ENCODE results near the gene NPNT.

NPNT gene

GRCh38 chr4:105937759-105938158, 42.5 kb downstream of the NPNT start:
- no peak for TF ChIP-seq REST (IDR thresholded peaks at IDR 0.05; ENCODE audit: insufficient read depth in 1 of 2, low read depth in 2 of 2, low read length in 2 of 2)
- no peak for TF ChIP-seq POLR2AphosphoS5 (IDR thresholded peaks at IDR 0.05; ENCODE audit: low read depth, low read length)
- TF ChIP-seq SIN3A (IDR thresholded peaks at IDR 0.05; ENCODE audit: borderline replicate concordance, insufficient read depth, low read length), result no peak
- no peak for TF ChIP-seq TAF1 (IDR thresholded peaks at IDR 0.05; ENCODE audit: borderline replicate concordance, insufficient read depth, low read length)

GRCh38 chr4:105943234-105943633, 48.0 kb downstream of the NPNT start:
- TF ChIP-seq POLR2AphosphoS5 (IDR thresholded peaks at IDR 0.05; ENCODE audit: low read depth, low read length), result no peak
- TF ChIP-seq REST (IDR thresholded peaks at IDR 0.05; ENCODE audit: insufficient read depth in 1 of 2, low read depth in 2 of 2, low read length in 2 of 2), result peak in 1 of 2 experiments; percentile 67; a peak in 2 of 4 replicates

GRCh38 chr4:105944540-105944939, 49.3 kb downstream of the NPNT start:
- TF ChIP-seq TAF1 (IDR thresholded peaks at IDR 0.05; ENCODE audit: borderline replicate concordance, insufficient read depth, low read length), result no peak
- TF ChIP-seq SIN3A (IDR thresholded peaks at IDR 0.05; ENCODE audit: borderline replicate concordance, insufficient read depth, low read length), result no peak
- no peak for TF ChIP-seq POLR2AphosphoS5 (IDR thresholded peaks at IDR 0.05; ENCODE audit: low read depth, low read length)
- TF ChIP-seq FOXP2 (optimal IDR thresholded peaks at IDR 0.05; ENCODE audit: borderline replicate concordance, extremely low read depth, extremely low read length, insufficient read depth), result no peak
- no peak for TF ChIP-seq REST (IDR thresholded peaks at IDR 0.05; ENCODE audit: insufficient read depth in 1 of 2, low read depth in 2 of 2, low read length in 2 of 2)

- no peak for TF ChIP-seq FOXP2 (optimal IDR thresholded peaks at IDR 0.05; ENCODE audit: borderline replicate concordance, extremely low read depth, extremely low read length, insufficient read depth)
- no peak for TF ChIP-seq SIN3A (IDR thresholded peaks at IDR 0.05; ENCODE audit: borderline replicate concordance, insufficient read depth, low read length)
Observed at GRCh38 chr4:105946771-105947170, 51.5 kb downstream of the NPNT start.

GRCh38 chr4:105950701-105951100, 55.4 kb downstream of the NPNT start:
- TF ChIP-seq FOXP2 (optimal IDR thresholded peaks at IDR 0.05; ENCODE audit: borderline replicate concordance, extremely low read depth, extremely low read length, insufficient read depth), result no peak

GRCh38 chr4:105951198-105951597, 55.9 kb downstream of the NPNT start:
- TF ChIP-seq TAF1 (IDR thresholded peaks at IDR 0.05; ENCODE audit: borderline replicate concordance, insufficient read depth, low read length) (no peak), REST (IDR thresholded peaks at IDR 0.05; ENCODE audit: insufficient read depth in 1 of 2, low read depth in 2 of 2, low read length in 2 of 2) (no peak), FOXP2 (optimal IDR thresholded peaks at IDR 0.05; ENCODE audit: borderline replicate concordance, extremely low read depth, extremely low read length, insufficient read depth) (no peak), POLR2AphosphoS5 (IDR thresholded peaks at IDR 0.05; ENCODE audit: low read depth, low read length) (no peak), SIN3A (IDR thresholded peaks at IDR 0.05; ENCODE audit: borderline replicate concordance, insufficient read depth, low read length) (no peak)
